Brain microvascular endothelial cell (primary cell): ENCODE data around the gene SNPH.
A peak's percentile ranks its signal among the peaks of the same experiment; 100 is the strongest.

Experiments used
- DNase-seq: peaks from one replicate; pipeline ENCODE4 v3.0.0-alpha.2; 2020
- H3K27ac ChIP-seq: fragments of 250-450 bp; sonication (Bioruptor Pico); 2 replicates; pipeline ENCODE4 v1.5.1; 2020; ENCODE audit warnings: mild to moderate bottlenecking, moderate library complexity
- H3K27me3 ChIP-seq: fragments of 250-450 bp; sonication (Bioruptor Pico); replicated peaks from 2 replicates; pipeline ENCODE4 v1.5.1; 2020; ENCODE audit warnings: mild to moderate bottlenecking
- H3K36me3 ChIP-seq: fragments of 250-450 bp; sonication (Bioruptor Pico); replicated peaks from 2 replicates; pipeline ENCODE4 v1.5.1; 2020; ENCODE audit warnings: mild to moderate bottlenecking
- H3K4me3 ChIP-seq: 2 replicates; pipeline ENCODE4 v1.5.1; 2011; ENCODE audit warnings: low read depth, mild to moderate bottlenecking, control low read depth, low read length, moderate library complexity
- CTCF ChIP-seq: IDR thresholded peaks from 2 replicates; pipeline ENCODE4 v1.5.1; 2011; ENCODE audit warnings: low read depth, mild to moderate bottlenecking, moderate library complexity, low read length, control low read depth, inconsistent platforms; ENCODE audit errors: missing control alignments
- in situ Hi-C: cut with HindIII; loops from 2 replicates; pipeline ENCODE4 v1.10.0; 2017; ENCODE audit warnings: low sequenced_read_pairs, low pct_ligation_motif_present

The SNPH gene

DNA sequence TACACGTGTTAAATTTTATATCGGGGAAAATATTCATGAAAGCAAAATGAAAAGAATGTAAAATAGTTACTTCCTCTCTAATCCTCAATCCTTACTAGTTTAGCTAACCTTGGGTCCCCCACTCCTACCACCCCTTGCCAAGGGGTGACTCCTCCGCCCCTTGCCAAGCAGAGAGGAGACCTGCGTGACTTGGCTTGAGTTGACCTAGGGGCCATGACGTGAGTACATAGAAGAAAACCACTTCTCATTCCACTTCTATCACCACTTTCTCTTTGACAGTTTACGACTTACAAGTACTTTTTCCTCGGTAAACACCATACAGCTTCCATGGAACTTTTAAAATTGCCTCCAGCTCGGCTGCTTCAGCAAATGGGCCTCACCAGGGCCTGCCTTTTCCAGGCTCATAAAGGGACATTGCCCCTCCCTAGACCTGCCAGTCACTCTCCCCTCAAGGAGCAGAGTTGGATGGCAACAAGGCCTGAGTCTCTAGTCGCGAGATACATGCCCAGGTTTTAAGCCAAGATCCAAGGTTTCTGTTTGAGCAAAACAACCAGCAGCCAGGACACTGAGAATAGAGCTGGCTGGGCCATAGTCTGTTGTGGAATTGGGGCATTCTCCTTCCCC is 32.9 kb downstream of the SNPH start:
- in situ Hi-C loops: no loop called here
- H3K27me3 ChIP-seq: no peaks in the 10 kb centered on the region
- H3K27ac ChIP-seq: no peak overlapping the region
- TF ChIP-seq CTCF: no peak
- H3K36me3 ChIP-seq: no peaks in the 10 kb centered on the region
- no peak for DNase-seq
- H3K4me3 ChIP-seq: no peak overlapping the region

- no peaks in the 10 kb centered on the region for H3K27me3 ChIP-seq
- TF ChIP-seq CTCF: peak; percentile 44
- no peak for DNase-seq
- no peak overlapping the region for H3K27ac ChIP-seq
- no peaks in the 10 kb centered on the region for H3K36me3 ChIP-seq
- in situ Hi-C loops: no loop called here
- no peak overlapping the region for H3K4me3 ChIP-seq
These were observed 33.4 kb downstream of the SNPH start for GRCh38 chr20:1299522-1299921.

DNA sequence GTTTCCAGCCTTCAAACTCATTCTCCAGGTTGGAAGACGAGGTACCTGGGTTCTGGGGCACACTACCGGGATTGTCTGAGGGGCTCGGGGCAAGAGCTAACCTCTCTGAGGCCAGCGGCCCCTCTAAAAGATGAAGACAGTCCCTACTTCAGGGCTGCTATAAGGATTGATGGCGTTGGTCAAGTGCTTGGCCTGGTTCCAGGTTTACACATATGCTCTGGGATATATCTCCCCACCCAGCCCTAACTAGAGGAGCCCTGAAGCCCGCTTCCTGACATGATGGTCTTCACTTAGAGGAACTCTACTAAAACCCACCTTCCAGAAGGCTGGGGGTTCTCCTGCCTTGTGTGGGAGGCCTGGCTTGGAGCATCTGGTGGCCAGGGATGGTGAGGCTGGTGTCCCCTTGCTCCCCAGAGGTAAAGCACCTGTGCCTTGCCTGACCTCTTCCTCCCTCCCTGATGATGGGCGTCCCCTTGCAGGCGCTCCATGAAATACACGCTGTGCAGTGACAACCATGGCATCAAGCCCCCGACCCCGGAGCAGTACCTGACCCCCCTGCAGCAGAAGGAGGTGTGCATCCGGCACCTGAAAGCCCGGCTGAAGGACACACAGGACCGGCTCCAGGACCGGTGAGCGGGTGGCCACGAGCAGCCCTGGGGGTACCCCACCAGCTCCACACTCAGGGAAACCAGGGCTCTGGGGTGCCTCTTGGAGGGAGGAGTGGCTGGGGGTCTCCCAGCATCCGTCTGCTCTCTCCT is 34.2 kb downstream of the SNPH start:
- no peaks in the 10 kb centered on the region for H3K36me3 ChIP-seq
- DNase-seq: no peak
- no peak for TF ChIP-seq CTCF
- in situ Hi-C loops: loop anchor here (25.0 kb wide), 1 partner anchor 137 kb away; no protein-coding TSS in a partner anchor
- no peak overlapping the region for H3K27ac ChIP-seq
- H3K27me3 ChIP-seq: no peaks in the 10 kb centered on the region
- H3K4me3 ChIP-seq: no peak overlapping the region

GRCh38 chr20:1301031-1301529 is 35.0 kb downstream of the SNPH start:
- in situ Hi-C loops: loop anchor here (25.0 kb wide), 1 partner anchor 136 kb away; no protein-coding TSS in a partner anchor
- Histone ChIP-seq H3K36me3 (no peaks in the 10 kb centered on the region), H3K27me3 (no peaks in the 10 kb centered on the region), H3K4me3 (no peak overlapping the region), H3K27ac (no peak overlapping the region)
- no peak for TF ChIP-seq CTCF
- peak; percentile 27 for DNase-seq

- in situ Hi-C loops: loop anchor here (25.0 kb wide), 1 partner anchor 134 kb away; no protein-coding TSS in a partner anchor
- no peak overlapping the region for H3K4me3 ChIP-seq
- no peak for TF ChIP-seq CTCF
- H3K27ac ChIP-seq: no peak overlapping the region
- no peaks in the 10 kb centered on the region for H3K27me3 ChIP-seq
- H3K36me3 ChIP-seq: no peaks in the 10 kb centered on the region
- DNase-seq: peak; percentile 22
These were observed 36.8 kb downstream of the SNPH start for GRCh38 chr20:1302685-1303541.
